Tibial artery (tissue), 4 donors: ENCODE measurements around the gene SLC25A29.

Source experiments
- DNase-seq, 2 donors: peaks; one replicate each; pipeline ENCODE4 v3.0.0-alpha.2; 2019
- H3K27ac ChIP-seq, 2 donors: fragments of 200-600 bp; sonication (generic) in 1 of 2; 1 replicate in 1 of 2; 2 replicates in 1 of 2; pipeline ENCODE4 v1.5.1; 2018 to 2019; ENCODE audit warnings: mild to moderate bottlenecking in 1 of 2
- H3K27me3 ChIP-seq, 2 donors: fragments of 200-600 bp; sonication (generic) in 1 of 2; one replicate each; pipeline versions ENCODE4 v1.5.1 to v1.6.0; 2016 to 2019
- H3K36me3 ChIP-seq, 3 donors: fragments of 200-600 bp; sonication (generic) in 2 of 3; one replicate each; pipeline ENCODE4 v1.5.1; 2016 to 2019; ENCODE audit warnings: mild to moderate bottlenecking in 2 of 3
- H3K4me1 ChIP-seq, 4 donors: fragments of 200-600 bp; sonication (generic) in 2 of 4; 1 replicate in 3 of 4; 2 replicates in 1 of 4; pipeline ENCODE4 v1.5.1; 2016 to 2019
- H3K4me3 ChIP-seq, 2 donors: fragments of 200-600 bp; sonication (generic) in 1 of 2; 1 replicate in 1 of 2; 2 replicates in 1 of 2; pipeline ENCODE4 v1.5.1; 2018 to 2019; ENCODE audit warnings: mild to moderate bottlenecking in 2 of 2
- H3K9me3 ChIP-seq, 3 donors: fragments of 200-600 bp; sonication (generic) in 1 of 3; one replicate each; pipeline ENCODE4 v1.5.1; 2016 to 2019
- intact Hi-C: fragments of 100-400 bp; cut with DNase I; formaldehyde crosslinking; loops from one replicate; pipeline ENCODE4 v1.15.0; 2023; ENCODE audit warnings: low total_unique reads
- TF ChIP-seq, protein P1 (sequence below), 2 experiments: fragments of 200-600 bp in 1 of 2; fragments of 450-650 bp in 1 of 2; IDR thresholded peaks; one replicate each; pipeline ENCODE4 v1.5.1; 2017 to 2019; ENCODE audit warnings: antibody characterized with exemption in 2 of 2, mild to moderate bottlenecking in 1 of 2, moderate library complexity in 1 of 2

SLC25A29 gene

DNA sequence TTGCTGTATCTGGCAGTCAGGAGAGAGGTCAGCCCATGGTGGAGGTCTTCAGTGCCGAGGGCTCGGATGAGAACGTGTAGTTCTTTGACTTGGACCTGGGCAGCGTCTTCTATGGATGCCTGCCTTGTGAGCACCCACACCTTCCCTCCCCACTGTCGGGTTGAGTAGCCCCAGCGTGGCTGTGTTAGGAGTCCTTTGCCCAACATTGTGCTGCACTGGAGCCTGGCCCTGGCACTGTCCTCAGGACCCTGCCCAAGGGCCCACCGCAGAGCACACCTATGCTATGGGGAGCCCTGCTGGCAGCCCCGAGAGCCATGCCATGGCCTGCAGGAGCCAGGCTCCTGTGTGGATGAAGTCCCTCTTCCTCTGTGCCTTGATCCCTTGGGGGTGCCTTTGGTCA is 26.7 kb downstream of the SLC25A29 start:
- peaks cover 0 to 46% (median 9%) of the 10 kb centered on the region in 4 donors for H3K4me1 ChIP-seq
- DNase-seq = no peak
- no peak overlapping the region for H3K4me3 ChIP-seq
- intact Hi-C loops = no loop called here
- H3K27me3 ChIP-seq = no peaks in the 10 kb centered on the region
- no peaks in the 10 kb centered on the region for H3K9me3 ChIP-seq
- TF ChIP-seq, protein P1, sequence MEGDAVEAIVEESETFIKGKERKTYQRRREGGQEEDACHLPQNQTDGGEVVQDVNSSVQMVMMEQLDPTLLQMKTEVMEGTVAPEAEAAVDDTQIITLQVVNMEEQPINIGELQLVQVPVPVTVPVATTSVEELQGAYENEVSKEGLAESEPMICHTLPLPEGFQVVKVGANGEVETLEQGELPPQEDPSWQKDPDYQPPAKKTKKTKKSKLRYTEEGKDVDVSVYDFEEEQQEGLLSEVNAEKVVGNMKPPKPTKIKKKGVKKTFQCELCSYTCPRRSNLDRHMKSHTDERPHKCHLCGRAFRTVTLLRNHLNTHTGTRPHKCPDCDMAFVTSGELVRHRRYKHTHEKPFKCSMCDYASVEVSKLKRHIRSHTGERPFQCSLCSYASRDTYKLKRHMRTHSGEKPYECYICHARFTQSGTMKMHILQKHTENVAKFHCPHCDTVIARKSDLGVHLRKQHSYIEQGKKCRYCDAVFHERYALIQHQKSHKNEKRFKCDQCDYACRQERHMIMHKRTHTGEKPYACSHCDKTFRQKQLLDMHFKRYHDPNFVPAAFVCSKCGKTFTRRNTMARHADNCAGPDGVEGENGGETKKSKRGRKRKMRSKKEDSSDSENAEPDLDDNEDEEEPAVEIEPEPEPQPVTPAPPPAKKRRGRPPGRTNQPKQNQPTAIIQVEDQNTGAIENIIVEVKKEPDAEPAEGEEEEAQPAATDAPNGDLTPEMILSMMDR (IDR thresholded peaks at IDR 0.05) = no peak
- peaks cover 0 to 14% (median 4%) of the 10 kb centered on the region in 3 donors for H3K36me3 ChIP-seq
- no peak overlapping the region for H3K27ac ChIP-seq

DNA sequence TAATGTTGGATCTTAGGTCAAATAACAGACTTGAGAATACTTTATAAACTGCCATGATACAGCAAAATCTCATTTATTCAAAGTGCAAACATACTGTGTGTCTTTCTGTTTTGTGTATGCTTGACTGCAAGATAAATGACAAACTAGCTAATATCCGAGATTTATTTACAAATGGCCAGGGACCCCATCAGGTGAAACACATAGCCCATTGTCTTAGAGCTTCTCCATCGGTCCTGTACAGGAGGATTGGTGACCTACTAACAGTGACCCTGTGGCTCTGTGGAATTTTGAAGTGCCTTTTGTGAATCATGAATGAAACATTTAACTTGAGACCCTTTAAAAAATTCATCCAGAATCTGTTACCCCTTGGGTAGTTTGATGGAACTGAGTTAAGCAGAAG is 27.1 kb downstream of the SLC25A29 start:
- H3K4me1 ChIP-seq = peaks cover 0 to 42% (median 8%) of the 10 kb centered on the region in 4 donors
- intact Hi-C loops = no loop called here
- TF ChIP-seq, protein P1 (IDR thresholded peaks at IDR 0.05) = no peak

DNA sequence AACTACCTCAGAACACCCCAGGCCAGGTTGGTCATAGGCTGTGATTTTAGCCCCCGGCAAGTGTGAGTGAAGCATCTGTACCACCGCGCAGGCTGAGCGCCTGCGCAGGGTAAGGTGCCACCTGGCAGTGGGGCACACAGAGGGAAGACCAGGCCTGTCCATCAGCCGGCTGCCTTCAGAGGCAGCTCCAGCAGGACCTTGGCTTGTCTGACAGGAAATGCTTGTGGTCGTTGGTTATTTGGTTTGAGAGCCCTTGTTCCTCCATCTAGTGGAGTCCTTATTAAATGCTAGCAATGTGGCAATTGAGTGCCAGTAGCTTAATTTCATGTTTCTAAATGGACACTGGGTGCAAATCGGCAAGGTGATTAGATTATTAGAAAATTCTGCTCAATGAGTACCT is 27.5 kb downstream of the SLC25A29 start:
- DNase-seq = no peak
- TF ChIP-seq, protein P1 (IDR thresholded peaks at IDR 0.05) = peak in 1 of 2 experiments; percentile 11
- H3K9me3 ChIP-seq = no peaks in the 10 kb centered on the region
- H3K4me3 ChIP-seq = no peak overlapping the region
- intact Hi-C loops = no loop called here
- H3K36me3 ChIP-seq = peaks cover 0 to 14% (median 4%) of the 10 kb centered on the region in 3 donors
- peaks cover 0 to 40% (median 8%) of the 10 kb centered on the region in 4 donors for H3K4me1 ChIP-seq
- no peak overlapping the region for H3K27ac ChIP-seq
- H3K27me3 ChIP-seq = no peaks in the 10 kb centered on the region

More for the DNA sequence above, 27.1 kb downstream of the SLC25A29 start:
- H3K4me3 ChIP-seq = no peak overlapping the region
- DNase-seq = no peak
- H3K36me3 ChIP-seq = peaks cover 0 to 14% (median 4%) of the 10 kb centered on the region in 3 donors
- no peaks in the 10 kb centered on the region for H3K27me3 ChIP-seq
- no peak overlapping the region for H3K27ac ChIP-seq
- H3K9me3 ChIP-seq = no peaks in the 10 kb centered on the region

DNA sequence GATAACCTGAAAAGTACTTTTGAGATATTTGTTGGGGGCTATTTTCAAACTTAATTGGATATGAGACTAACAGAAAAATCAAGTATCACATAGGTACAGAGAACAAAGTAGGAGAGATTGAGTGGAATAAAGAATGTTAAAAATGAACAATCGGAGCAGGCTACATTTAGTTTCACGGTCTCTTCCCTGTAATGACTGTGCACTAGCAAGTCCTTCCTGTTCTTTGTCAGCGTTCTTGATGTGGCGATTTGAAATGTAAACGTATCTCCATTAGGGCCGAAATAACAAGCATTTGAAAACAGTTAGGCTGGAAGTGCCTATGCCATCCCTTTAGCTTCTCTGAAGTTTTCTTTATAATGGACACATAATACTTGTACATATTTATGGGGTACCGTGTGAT is 31.0 kb downstream of the SLC25A29 start:
- peaks cover 0 to 17% (median 8%) of the 10 kb centered on the region in 4 donors for H3K4me1 ChIP-seq
- no peak overlapping the region for H3K27ac ChIP-seq
- intact Hi-C loops = no loop called here

DNA sequence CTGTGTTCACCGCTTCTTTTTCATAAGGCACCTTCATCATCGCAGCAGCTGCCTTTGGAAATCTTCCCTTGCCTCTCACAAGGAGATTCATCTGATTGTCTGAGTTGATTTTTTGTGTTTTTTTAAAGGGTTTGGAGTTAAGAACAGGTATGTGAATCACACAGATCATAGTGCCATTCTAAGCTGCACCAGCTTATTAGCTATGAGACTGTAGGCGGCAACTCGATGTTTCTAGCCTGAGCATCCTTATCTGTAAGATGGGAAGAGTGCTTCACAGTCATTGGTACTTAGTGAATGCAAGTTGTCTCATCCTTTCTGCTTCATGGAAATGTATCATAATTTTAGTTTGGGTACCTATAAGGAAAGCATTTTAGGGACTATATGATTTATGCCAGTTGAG is 32.0 kb downstream of the SLC25A29 start:
- no peak overlapping the region for H3K27ac ChIP-seq
- H3K36me3 ChIP-seq = peaks cover 0 to 14% (median 4%) of the 10 kb centered on the region in 3 donors
- H3K4me1 ChIP-seq = peaks cover 0 to 15% (median 5%) of the 10 kb centered on the region in 4 donors
- no peaks in the 10 kb centered on the region for H3K9me3 ChIP-seq
- no peak overlapping the region for H3K4me3 ChIP-seq
- DNase-seq = no peak
- H3K27me3 ChIP-seq = no peaks in the 10 kb centered on the region
- TF ChIP-seq, protein P1 (IDR thresholded peaks at IDR 0.05) = no peak
- intact Hi-C loops = no loop called here

More for the DNA sequence above, 31.0 kb downstream of the SLC25A29 start:
- H3K36me3 ChIP-seq = peaks cover 0 to 14% (median 4%) of the 10 kb centered on the region in 3 donors
- H3K4me3 ChIP-seq = no peak overlapping the region
- TF ChIP-seq, protein P1 (IDR thresholded peaks at IDR 0.05) = no peak
- no peak for DNase-seq
- H3K9me3 ChIP-seq = no peaks in the 10 kb centered on the region
- H3K27me3 ChIP-seq = no peaks in the 10 kb centered on the region
